ENCODE results near the gene USPL1. TPM values are rescaled to one million over a fixed set of nuclear protein-coding genes. Genes with fewer than 3 reads are reported as not detected.

The USPL1 gene
- total RNA-seq, 1 experiment from 2014 or later: 6.0 TPM

DNA sequence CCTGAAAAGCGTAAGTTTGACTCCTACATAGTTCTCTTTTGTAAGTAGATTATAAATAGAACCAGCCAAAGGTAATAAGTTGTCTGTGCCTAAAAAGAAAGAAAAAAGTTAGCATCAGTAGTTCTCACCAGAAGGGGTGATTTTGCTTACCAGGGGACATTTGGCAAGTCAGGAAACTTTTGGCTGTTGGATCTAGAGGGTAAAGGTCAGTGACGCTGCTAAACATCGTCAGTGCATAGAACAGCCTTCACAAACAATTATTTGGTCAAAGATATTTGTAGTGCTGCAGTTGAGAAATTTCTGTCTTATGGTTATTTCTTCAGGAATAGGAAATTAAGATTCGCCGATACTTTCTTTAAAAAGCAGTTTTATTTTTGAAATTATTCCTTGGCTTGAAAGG is 2.0 kb downstream of the USPL1 start:
- ATAC-seq (no peak), DNase-seq (peak; percentile 10)
- peaks cover 12% of the 10 kb centered on the region; the same call in 1 of the 2 replicates for H4K20me1 ChIP-seq (ENCODE audit: low read length)
- peaks cover 91% of the 10 kb centered on the region for H3K79me2 ChIP-seq (ENCODE audit: low read length)
- peak overlapping the region; percentile 84 for H3K4me2 ChIP-seq (ENCODE audit: low read length)
- H3K4me1 ChIP-seq (ENCODE audit: insufficient read depth, low read length): peaks cover 24% of the 10 kb centered on the region
- no peak overlapping the region for H2AFZ ChIP-seq (ENCODE audit: low read length)
- intact Hi-C loops (cut with micrococcal nuclease): loop anchor here (5.0 kb wide), 2 partner anchors 47 to 53 kb away; no protein-coding TSS in a partner anchor
- CTCF ChIA-PET: interaction anchor here (0.5 kb wide), 1 partner anchor 487 kb away, joined by 3 read pairs; no protein-coding TSS in a partner anchor
- peak overlapping the region; percentile 87 for H3K4me3 ChIP-seq (ENCODE audit: low read length)
- peak overlapping the region; percentile 90; the same call in 1 of the 2 replicates for H3K9ac ChIP-seq (ENCODE audit: low read length)
- H3K27me3 ChIP-seq (ENCODE audit: low read length): no peaks in the 10 kb centered on the region
- no peaks in the 10 kb centered on the region for H3K9me3 ChIP-seq (ENCODE audit: low read length)
- TF ChIP-seq, protein P1, sequence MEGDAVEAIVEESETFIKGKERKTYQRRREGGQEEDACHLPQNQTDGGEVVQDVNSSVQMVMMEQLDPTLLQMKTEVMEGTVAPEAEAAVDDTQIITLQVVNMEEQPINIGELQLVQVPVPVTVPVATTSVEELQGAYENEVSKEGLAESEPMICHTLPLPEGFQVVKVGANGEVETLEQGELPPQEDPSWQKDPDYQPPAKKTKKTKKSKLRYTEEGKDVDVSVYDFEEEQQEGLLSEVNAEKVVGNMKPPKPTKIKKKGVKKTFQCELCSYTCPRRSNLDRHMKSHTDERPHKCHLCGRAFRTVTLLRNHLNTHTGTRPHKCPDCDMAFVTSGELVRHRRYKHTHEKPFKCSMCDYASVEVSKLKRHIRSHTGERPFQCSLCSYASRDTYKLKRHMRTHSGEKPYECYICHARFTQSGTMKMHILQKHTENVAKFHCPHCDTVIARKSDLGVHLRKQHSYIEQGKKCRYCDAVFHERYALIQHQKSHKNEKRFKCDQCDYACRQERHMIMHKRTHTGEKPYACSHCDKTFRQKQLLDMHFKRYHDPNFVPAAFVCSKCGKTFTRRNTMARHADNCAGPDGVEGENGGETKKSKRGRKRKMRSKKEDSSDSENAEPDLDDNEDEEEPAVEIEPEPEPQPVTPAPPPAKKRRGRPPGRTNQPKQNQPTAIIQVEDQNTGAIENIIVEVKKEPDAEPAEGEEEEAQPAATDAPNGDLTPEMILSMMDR (conservative IDR thresholded peaks at IDR 0.05; ENCODE audit: low read depth, low read length): no peak
- no peak for TF ChIP-seq EZH2phosphoT487 (IDR thresholded peaks at IDR 0.05; ENCODE audit: borderline replicate concordance, low read length)
- no peak for TF ChIP-seq EZH2 (IDR thresholded peaks at IDR 0.05; ENCODE audit: low read length, unreplicated experiment)
- POLR2A ChIA-PET (ENCODE audit: unreplicated experiment): no interaction called here
- peaks cover 20% of the 10 kb centered on the region for H3K36me3 ChIP-seq (ENCODE audit: low read depth, low read length)
- H3F3A ChIP-seq (ENCODE audit: low read length, unreplicated experiment): no peaks in the 10 kb centered on the region
- BruUV-seq (replicated peaks): no TSS peak
- no peak overlapping the region for H3K27ac ChIP-seq (ENCODE audit: low read length)
- H3K9me2 ChIP-seq (replicated peaks; ENCODE audit: low read length): no peaks in the 10 kb centered on the region

DNA sequence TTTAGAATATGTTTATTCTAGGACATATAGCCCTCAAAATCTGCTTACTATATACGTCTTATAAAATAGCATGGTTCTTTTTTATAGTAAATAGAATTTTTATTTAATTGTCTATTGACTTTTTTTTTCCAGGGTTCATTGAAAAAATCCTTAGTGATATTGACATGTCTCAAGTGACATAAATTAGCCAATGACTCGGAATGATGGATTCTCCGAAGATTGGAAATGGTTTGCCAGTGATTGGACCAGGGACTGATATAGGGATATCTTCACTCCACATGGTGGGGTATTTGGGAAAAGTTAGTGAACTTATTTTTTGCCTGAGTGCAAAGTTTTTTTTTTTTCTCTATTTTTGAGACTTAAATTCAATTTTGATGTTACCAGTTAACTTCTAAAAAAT is 3.2 kb downstream of the USPL1 start:
- intact Hi-C loops (cut with micrococcal nuclease): loop anchor here (5.0 kb wide), 1 partner anchor 51 kb away; no protein-coding TSS in a partner anchor
- no peaks in the 10 kb centered on the region for H3K9me2 ChIP-seq (replicated peaks; ENCODE audit: low read length)
- peaks cover 12% of the 10 kb centered on the region; the same call in 1 of the 2 replicates for H4K20me1 ChIP-seq (ENCODE audit: low read length)
- H2AFZ ChIP-seq (ENCODE audit: low read length): no peak overlapping the region
- no peak overlapping the region for H3K9ac ChIP-seq (ENCODE audit: low read length)
- CTCF ChIA-PET: no interaction called here
- POLR2A ChIA-PET (ENCODE audit: unreplicated experiment): no interaction called here
- no TSS peak for BruUV-seq (replicated peaks)
- DNase-seq: no peak
- H3K4me1 ChIP-seq (ENCODE audit: insufficient read depth, low read length): peaks cover 17% of the 10 kb centered on the region
- no peaks in the 10 kb centered on the region for H3K9me3 ChIP-seq (ENCODE audit: low read length)
- H3F3A ChIP-seq (ENCODE audit: low read length, unreplicated experiment): no peaks in the 10 kb centered on the region
- TF ChIP-seq, protein P1 (conservative IDR thresholded peaks at IDR 0.05; ENCODE audit: low read depth, low read length): no peak
- no peak for TF ChIP-seq EZH2 (IDR thresholded peaks at IDR 0.05; ENCODE audit: low read length, unreplicated experiment)
- peaks cover 24% of the 10 kb centered on the region for H3K36me3 ChIP-seq (ENCODE audit: low read depth, low read length)
- peak overlapping the region; percentile 84 for H3K4me2 ChIP-seq (ENCODE audit: low read length)
- H3K27me3 ChIP-seq (ENCODE audit: low read length): no peaks in the 10 kb centered on the region
- peak overlapping the region; percentile 87 for H3K4me3 ChIP-seq (ENCODE audit: low read length)
- H3K27ac ChIP-seq (ENCODE audit: low read length): no peak overlapping the region
- ATAC-seq: no peak
- H3K79me2 ChIP-seq (ENCODE audit: low read length): peaks cover 82% of the 10 kb centered on the region

DNA sequence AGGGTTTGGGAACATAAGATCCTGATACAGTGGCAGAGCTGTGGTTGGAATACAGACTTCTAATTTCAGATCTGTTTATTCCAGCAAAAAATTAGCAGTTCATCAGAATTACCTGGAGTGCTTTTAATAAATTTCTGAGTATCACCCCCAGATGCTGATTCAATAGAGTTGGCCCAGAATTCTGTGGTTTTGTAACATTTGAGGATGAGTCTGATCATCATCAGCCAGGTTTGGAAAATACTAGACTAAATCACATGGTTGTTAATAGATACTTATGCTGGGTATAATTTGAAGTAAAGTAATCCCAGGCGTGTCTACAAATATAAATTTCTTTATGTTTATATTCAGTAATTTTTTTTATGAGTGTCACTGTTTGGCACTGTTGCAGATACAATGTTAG is 4.8 kb downstream of the USPL1 start:
- H3K4me3 ChIP-seq (ENCODE audit: low read length): no peak overlapping the region
- H3K4me1 ChIP-seq (ENCODE audit: insufficient read depth, low read length): peaks cover 17% of the 10 kb centered on the region
- no peaks in the 10 kb centered on the region for H3F3A ChIP-seq (ENCODE audit: low read length, unreplicated experiment)
- peaks cover 12% of the 10 kb centered on the region; the same call in 1 of the 2 replicates for H4K20me1 ChIP-seq (ENCODE audit: low read length)
- BruUV-seq (replicated peaks): no TSS peak
- H3K27ac ChIP-seq (ENCODE audit: low read length): no peak overlapping the region
- ChIA-PET CTCF (no interaction called here), POLR2A (ENCODE audit: unreplicated experiment) (no interaction called here)
- ATAC-seq: no peak
- H3K27me3 ChIP-seq (ENCODE audit: low read length): no peaks in the 10 kb centered on the region
- H3K4me2 ChIP-seq (ENCODE audit: low read length): no peak overlapping the region
- TF ChIP-seq EZH2phosphoT487 (IDR thresholded peaks at IDR 0.05; ENCODE audit: borderline replicate concordance, low read length) (no peak), EZH2 (IDR thresholded peaks at IDR 0.05; ENCODE audit: low read length, unreplicated experiment) (no peak)
- TF ChIP-seq, protein P1 (conservative IDR thresholded peaks at IDR 0.05; ENCODE audit: low read depth, low read length): no peak
- intact Hi-C loops (cut with micrococcal nuclease): loop anchor here (5.0 kb wide), 1 partner anchor 50 kb away; no protein-coding TSS in a partner anchor
- DNase-seq: no peak
- no peaks in the 10 kb centered on the region for H3K9me3 ChIP-seq (ENCODE audit: low read length)
- H2AFZ ChIP-seq (ENCODE audit: low read length): no peak overlapping the region
- H3K9ac ChIP-seq (ENCODE audit: low read length): no peak overlapping the region
- peaks cover 83% of the 10 kb centered on the region for H3K79me2 ChIP-seq (ENCODE audit: low read length)
- H3K9me2 ChIP-seq (replicated peaks; ENCODE audit: low read length): no peaks in the 10 kb centered on the region
- peaks cover 24% of the 10 kb centered on the region for H3K36me3 ChIP-seq (ENCODE audit: low read depth, low read length)
